GM10266 (cell line): ENCODE data around the gene CAMKK2.

Experiments used
- DNase-seq: peaks from one replicate; pipeline ENCODE4 v3.0.0; 2012; ENCODE audit errors: extremely low spot score
- TF ChIP-seq, protein P1 (sequence below): IDR thresholded peaks from 2 replicates; pipeline ENCODE4 v1.5.1; 2012; ENCODE audit warnings: mild to moderate bottlenecking, low read depth; ENCODE audit not compliant: control insufficient read depth, insufficient read depth; ENCODE audit errors: missing control alignments

Gene CAMKK2

GRCh38 chr12:121289962-121290361 is 6.5 kb downstream of the CAMKK2 start:
- TF ChIP-seq, protein P1, sequence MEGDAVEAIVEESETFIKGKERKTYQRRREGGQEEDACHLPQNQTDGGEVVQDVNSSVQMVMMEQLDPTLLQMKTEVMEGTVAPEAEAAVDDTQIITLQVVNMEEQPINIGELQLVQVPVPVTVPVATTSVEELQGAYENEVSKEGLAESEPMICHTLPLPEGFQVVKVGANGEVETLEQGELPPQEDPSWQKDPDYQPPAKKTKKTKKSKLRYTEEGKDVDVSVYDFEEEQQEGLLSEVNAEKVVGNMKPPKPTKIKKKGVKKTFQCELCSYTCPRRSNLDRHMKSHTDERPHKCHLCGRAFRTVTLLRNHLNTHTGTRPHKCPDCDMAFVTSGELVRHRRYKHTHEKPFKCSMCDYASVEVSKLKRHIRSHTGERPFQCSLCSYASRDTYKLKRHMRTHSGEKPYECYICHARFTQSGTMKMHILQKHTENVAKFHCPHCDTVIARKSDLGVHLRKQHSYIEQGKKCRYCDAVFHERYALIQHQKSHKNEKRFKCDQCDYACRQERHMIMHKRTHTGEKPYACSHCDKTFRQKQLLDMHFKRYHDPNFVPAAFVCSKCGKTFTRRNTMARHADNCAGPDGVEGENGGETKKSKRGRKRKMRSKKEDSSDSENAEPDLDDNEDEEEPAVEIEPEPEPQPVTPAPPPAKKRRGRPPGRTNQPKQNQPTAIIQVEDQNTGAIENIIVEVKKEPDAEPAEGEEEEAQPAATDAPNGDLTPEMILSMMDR: no peak
- no peak for DNase-seq

- TF ChIP-seq, protein P1: no peak
- DNase-seq: no peak
These were observed 7.5 kb downstream of the CAMKK2 start for GRCh38 chr12:121288986-121289385.

- DNase-seq: peak; percentile 69
- TF ChIP-seq, protein P1: no peak
These were observed 8.2 kb downstream of the CAMKK2 start for GRCh38 chr12:121288158-121288845.

GRCh38 chr12:121287267-121287954 is 9.1 kb downstream of the CAMKK2 start:
- TF ChIP-seq, protein P1: no peak
- DNase-seq: no peak

DNA sequence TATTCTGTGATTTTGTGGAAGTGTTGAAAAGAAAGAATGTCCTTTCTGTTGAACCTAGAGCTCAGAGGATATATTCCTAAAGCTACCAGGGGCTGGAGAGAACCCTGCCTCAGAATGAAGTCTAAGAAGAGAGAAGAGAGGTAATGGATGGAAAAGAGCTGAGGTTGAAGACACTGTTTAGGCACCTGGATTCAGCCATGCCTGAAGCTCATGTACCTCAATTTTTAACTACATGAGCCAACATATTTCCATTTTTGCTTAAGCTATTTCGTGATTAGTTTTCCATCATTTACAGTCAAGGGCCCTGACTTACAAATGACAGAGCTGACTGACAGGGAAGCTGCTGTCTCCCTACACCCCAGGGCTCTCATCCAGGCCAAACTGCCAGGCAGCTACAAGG is 10.7 kb downstream of the CAMKK2 start:
- TF ChIP-seq, protein P1: no peak
- DNase-seq: no peak

GRCh38 chr12:121284551-121285390 is 11.7 kb downstream of the CAMKK2 start:
- TF ChIP-seq, protein P1: no peak
- DNase-seq: no peak
